RWPE1 (cell line): ENCODE data around the gene CDC14A.

Experiments used
- CTCF ChIA-PET: fragments of 350-600 bp; sonication (Branson Sonifier 250); formaldehyde crosslinking; extraction: SDS; loops from one replicate; lab custom pipeline; 2021; lab: Yijun Ruan, JAX
- POLR2A ChIA-PET: fragments of 400-600 bp; formaldehyde crosslinking; extraction: SDS; loops from one replicate; lab custom pipeline; 2020; ENCODE audit warnings: antibody characterized with exemption; ENCODE audit not compliant: low non-redundant PET; lab: Yijun Ruan, JAX
- DNase-seq: peaks from one replicate; pipeline ENCODE4 v3.0.0; 2012; ENCODE audit warnings: low spot score
- H3K27ac ChIP-seq: fragments of 450-650 bp; 2 replicates; pipeline ENCODE4 v1.5.1; 2017
- TF ChIP-seq, protein P1 (sequence below): fragments of 450-650 bp; conservative IDR thresholded peaks from 2 replicates; pipeline ENCODE4 v1.5.1; 2017; ENCODE audit warnings: low read depth, mild to moderate bottlenecking

CDC14A gene

DNA sequence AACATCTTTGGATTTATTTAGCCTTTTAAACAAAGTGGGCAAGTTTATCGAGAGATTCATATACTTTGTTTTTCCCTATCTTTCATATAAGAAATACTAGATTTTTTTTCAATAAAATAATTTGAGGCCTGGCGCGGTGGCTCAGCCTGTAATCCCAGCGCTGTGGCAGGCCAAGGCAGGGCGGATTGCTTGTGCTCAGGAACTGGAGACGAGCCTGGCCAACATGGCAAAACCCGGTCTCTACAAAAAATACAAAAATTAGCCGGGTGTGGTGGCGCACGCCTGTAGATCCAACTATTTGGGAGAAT lies 1.6 kb upstream of the CDC14A start:
- TF ChIP-seq, protein P1, sequence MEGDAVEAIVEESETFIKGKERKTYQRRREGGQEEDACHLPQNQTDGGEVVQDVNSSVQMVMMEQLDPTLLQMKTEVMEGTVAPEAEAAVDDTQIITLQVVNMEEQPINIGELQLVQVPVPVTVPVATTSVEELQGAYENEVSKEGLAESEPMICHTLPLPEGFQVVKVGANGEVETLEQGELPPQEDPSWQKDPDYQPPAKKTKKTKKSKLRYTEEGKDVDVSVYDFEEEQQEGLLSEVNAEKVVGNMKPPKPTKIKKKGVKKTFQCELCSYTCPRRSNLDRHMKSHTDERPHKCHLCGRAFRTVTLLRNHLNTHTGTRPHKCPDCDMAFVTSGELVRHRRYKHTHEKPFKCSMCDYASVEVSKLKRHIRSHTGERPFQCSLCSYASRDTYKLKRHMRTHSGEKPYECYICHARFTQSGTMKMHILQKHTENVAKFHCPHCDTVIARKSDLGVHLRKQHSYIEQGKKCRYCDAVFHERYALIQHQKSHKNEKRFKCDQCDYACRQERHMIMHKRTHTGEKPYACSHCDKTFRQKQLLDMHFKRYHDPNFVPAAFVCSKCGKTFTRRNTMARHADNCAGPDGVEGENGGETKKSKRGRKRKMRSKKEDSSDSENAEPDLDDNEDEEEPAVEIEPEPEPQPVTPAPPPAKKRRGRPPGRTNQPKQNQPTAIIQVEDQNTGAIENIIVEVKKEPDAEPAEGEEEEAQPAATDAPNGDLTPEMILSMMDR = no peak
- POLR2A ChIA-PET = no interaction called here
- no peak for DNase-seq
- H3K27ac ChIP-seq = peak overlapping the region; percentile 93
- CTCF ChIA-PET = no interaction called here

DNA sequence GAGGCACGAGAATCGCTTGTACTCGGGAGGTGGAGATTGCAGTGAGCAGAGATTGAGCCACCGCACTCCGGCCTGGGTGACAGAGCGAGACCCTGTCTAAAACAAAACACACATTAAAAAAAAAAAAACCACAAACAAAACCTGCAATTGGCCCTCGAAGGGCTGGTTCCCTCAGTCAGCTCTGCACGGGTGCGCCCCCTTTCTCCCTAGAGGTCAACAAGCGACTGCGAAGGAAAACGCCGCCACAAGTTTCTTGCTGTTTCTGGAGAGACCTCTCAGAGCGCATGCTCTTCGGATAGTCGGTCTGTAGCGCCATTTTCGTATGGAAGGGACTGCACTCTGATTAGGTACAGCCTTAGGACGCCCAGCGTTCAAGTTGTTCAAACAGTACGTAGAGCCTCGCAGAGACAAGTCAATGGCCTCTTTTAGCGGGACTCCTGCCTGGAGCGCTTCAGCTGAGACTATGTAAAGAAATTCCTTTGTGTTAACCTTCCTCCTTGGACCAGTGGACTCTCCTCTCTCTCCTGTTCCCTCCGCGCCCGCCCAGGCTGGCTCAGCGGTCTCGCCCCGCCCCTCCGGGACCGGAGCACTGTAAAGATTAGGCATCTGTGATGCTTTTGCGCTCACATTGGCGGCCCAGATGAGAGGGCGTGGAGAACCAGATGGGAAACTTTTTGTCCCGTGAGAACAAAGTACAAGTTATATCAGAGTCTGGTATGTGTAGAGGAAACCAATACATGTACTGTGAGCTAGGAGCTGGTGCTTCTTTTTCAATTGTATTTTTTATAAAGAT lies 1.0 kb upstream of the CDC14A start:
- CTCF ChIA-PET = interaction anchor here (0.7 kb wide), 1 partner anchor 205 kb away, joined by 3 read pairs; no protein-coding TSS in a partner anchor
- peak; percentile 85 for DNase-seq
- POLR2A ChIA-PET = no interaction called here
- H3K27ac ChIP-seq = peak overlapping the region; percentile 93
- TF ChIP-seq, protein P1 = peak; percentile 43

DNA sequence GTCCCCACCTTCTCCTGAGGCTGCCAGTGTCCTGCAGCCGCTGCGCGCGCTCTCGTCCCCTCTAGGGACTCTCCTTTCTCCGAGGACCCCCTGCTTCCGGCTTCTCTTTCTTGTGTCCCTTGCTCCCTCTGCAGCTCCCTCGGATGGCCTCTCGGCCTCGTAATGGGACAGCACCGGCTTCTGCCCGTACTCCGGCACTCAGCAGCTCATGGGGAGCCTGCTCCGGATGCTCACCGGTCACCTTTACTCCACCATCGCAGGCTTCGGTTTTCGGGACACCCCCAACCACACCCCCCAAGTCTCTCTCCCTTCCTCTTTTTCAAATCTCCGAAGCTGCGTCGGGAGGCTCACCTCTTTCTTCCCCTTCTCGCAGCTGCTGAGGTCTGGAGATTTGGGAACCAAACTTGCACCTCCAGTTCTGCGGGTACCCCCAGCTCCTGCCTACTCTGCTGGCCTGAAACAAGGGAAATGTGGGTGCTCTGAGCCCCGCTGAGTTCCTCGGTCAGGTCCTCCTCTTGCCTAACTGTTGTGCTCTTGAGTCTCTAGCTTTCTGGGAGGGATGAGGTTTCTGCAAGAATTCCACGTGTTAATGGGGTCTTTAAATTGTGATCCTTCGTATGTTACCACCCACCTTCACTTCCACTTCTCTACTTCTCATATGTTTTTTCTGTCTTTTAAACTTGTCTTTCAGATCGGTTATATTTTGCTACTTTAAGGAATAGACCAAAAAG lies 930 bp downstream of the CDC14A start:
- peak overlapping the region; percentile 93 for H3K27ac ChIP-seq
- DNase-seq = peak; percentile 3
- ChIA-PET POLR2A (no interaction called here), CTCF (interaction anchor here (0.5 to 1.5 kb wide), 4 partner anchors 10 to 106 kb away, joined by 4 to 5 read pairs (median 5); no protein-coding TSS in a partner anchor)
- TF ChIP-seq, protein P1 = no peak

DNA sequence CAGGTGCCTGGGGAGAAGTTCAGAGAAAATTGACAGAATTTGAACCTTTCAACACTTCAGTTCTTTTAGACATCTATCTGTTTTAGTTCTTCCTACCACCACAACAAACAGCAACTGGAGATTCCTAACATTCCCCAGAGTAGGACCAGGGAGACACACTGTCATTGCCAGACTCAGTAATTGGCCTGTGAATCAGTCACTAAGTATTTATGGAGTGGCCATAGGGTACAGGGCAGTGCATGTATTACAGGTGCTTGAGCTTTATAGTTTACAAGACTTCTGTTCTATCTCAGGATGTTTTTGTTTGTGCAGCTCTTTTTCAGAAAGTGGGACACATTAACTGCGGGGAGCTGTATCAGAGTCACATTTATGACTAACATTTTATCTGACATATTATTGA lies 1.7 kb downstream of the CDC14A start:
- TF ChIP-seq, protein P1 = no peak
- peak; percentile 44 for DNase-seq
- ChIA-PET CTCF (interaction anchor here (1.5 kb wide), 1 partner anchor 105 kb away, joined by 4 read pairs; no protein-coding TSS in a partner anchor), POLR2A (interaction anchor here (0.5 kb wide), 1 partner anchor 283 kb away, joined by 7 read pairs; no protein-coding TSS in a partner anchor)
- H3K27ac ChIP-seq = no peak overlapping the region

DNA sequence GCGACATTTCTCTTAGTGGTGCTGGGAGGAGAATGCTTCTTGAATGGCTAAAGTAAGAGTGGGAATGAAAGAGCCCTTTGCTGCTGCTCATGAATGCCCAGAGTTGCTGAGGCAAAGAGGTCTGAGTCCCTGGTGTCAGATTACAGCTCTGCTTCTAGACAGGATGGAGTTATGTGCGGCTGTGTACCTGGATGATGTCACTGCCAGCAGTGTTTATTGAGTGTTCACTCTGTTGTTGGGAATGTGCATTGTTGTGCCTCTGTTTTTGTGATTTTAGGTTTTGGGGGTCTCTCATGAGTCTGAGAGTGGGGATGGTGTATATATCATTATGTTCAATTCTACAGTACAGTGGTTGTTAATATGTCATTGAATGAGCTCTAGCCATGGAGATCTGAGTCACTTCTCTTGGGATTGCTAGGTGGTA lies 2.7 kb downstream of the CDC14A start:
- H3K27ac ChIP-seq = no peak overlapping the region
- peak; percentile 66 for DNase-seq
- TF ChIP-seq, protein P1 = no peak
- POLR2A ChIA-PET = no interaction called here
- CTCF ChIA-PET = interaction anchor here (0.6 kb wide), 1 partner anchor 707 kb away, joined by 3 read pairs; no protein-coding TSS in a partner anchor

DNA sequence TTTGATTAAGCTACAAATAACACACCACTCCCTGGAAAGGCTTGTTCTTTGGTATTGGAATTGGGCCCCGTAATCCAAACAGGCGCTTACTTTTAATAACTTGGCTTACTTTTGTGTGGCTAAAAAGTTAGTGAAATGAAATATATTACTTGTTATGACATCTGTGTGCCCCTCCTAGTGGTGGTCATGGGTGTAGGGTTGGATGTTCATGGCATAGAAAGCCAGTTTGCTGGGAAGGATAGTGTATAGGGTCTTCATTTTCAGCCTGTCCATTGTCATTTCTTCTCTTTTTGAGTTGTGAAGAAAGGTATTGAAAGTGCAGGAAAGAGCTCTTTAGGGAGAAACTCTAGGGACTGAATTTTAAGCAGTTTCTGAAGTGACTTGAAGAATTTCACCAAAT lies 5.9 kb downstream of the CDC14A start:
- ChIA-PET POLR2A (interaction anchor here (0.6 kb wide), 1 partner anchor 51 kb away, joined by 5 read pairs; no protein-coding TSS in a partner anchor), CTCF (interaction anchor here (0.6 to 0.7 kb wide), 2 partner anchors 9 to 189 kb away, joined by 3 to 4 read pairs; no protein-coding TSS in a partner anchor)
- TF ChIP-seq, protein P1 = no peak
- no peak overlapping the region for H3K27ac ChIP-seq
- DNase-seq = no peak
